Prostate gland (tissue), 2 donors: Measurements from ENCODE around the gene GHSR.

Experiments used
- POLR2A ChIP-seq: fragments of 450-650 bp; IDR thresholded peaks from one replicate; pipeline ENCODE4 v1.6.1; 2016; ENCODE audit warnings: antibody characterized with exemption, mild to moderate bottlenecking
- POLR2AphosphoS5 ChIP-seq: sonication (generic); formaldehyde crosslinking; IDR thresholded peaks from one replicate; pipeline ENCODE4 v1.6.1; 2017; ENCODE audit warnings: antibody characterized with exemption
- TF ChIP-seq, protein P1 (sequence below), 4 experiments: fragments of 200-600 bp in 2 of 4; fragments of 450-650 bp in 2 of 4; sonication (generic) in 2 of 4; IDR thresholded peaks; 1 replicate in 3 of 4; 2 replicates in 1 of 4; pipeline ENCODE4 v1.5.1; 2016 to 2019; ENCODE audit warnings: antibody characterized with exemption in 4 of 4, mild to moderate bottlenecking in 2 of 4, moderate library complexity in 2 of 4

DNA sequence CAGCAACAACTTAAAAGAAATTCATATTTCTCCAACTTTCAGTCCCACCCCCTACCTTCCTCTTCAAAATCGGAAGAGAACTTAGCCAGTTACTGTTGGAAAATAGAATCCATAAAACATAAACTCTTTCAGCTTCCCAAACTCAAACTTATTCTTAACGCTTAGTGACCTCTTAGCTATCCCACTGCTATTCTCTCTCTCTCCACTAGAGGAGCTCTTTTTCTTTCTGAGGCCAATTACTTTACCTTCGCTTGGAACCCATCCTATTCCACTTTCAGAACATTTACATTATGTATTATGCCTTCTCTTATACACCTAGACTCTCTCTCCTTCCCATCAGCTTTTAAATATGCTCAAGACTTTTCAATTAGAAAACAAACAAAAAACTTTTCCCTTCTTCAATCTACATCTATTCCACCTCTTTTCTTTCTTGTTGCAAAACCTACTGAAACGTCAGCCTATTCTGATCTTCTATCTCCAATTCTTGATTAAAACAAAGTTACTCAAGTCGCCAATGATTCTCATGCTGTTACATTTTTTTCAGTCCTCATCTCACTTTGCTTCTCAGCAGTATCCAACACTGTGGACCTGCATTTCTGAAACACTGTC is 13.4 kb upstream of the GHSR start:
- TF ChIP-seq, protein P1, sequence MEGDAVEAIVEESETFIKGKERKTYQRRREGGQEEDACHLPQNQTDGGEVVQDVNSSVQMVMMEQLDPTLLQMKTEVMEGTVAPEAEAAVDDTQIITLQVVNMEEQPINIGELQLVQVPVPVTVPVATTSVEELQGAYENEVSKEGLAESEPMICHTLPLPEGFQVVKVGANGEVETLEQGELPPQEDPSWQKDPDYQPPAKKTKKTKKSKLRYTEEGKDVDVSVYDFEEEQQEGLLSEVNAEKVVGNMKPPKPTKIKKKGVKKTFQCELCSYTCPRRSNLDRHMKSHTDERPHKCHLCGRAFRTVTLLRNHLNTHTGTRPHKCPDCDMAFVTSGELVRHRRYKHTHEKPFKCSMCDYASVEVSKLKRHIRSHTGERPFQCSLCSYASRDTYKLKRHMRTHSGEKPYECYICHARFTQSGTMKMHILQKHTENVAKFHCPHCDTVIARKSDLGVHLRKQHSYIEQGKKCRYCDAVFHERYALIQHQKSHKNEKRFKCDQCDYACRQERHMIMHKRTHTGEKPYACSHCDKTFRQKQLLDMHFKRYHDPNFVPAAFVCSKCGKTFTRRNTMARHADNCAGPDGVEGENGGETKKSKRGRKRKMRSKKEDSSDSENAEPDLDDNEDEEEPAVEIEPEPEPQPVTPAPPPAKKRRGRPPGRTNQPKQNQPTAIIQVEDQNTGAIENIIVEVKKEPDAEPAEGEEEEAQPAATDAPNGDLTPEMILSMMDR (IDR thresholded peaks at IDR 0.05) = peak in 3 of 4 experiments; percentile 34 to 58 (median 41)
- no peak for TF ChIP-seq POLR2A
- TF ChIP-seq POLR2AphosphoS5 = no peak
